Testis (tissue), 2 donors: ENCODE results near the gene NBPF9.
"Not testable (repeated sequence)": the region's sequence is repeated elsewhere in the genome, so short reads cannot be mapped to it uniquely, and the experiment has no call there.

Experiments used
- CTCF ChIP-seq, 3 experiments: fragments of 450-650 bp in 2 of 3; fragments of 200-600 bp in 1 of 3; sonication (generic) in 1 of 3; IDR thresholded peaks; one replicate each; pipeline ENCODE4 v1.5.1; 2016 to 2019; ENCODE audit warnings: antibody characterized with exemption in 3 of 3, mild to moderate bottlenecking in 2 of 3, moderate library complexity in 1 of 3
- POLR2A ChIP-seq: fragments of 450-650 bp; IDR thresholded peaks from one replicate; pipeline ENCODE4 v1.6.1; 2017; ENCODE audit warnings: antibody characterized with exemption, mild to moderate bottlenecking, moderate library complexity

GRCh38 chr1:149093155-149093554, 10.2 kb downstream of the NBPF9 start:
- not testable (repeated sequence) for TF ChIP-seq CTCF (IDR thresholded peaks at IDR 0.05); POLR2A
